Activated CD4-positive, CD25-positive, alpha-beta regulatory T cell treated with anti-CD3 and anti-CD28 coated beads, Interleukin-2, amount 50 U/mL, for 24 hours (primary cell): ENCODE data around the gene LAMA4.

Experiments
- ATAC-seq, 2 donors: fragments of 150-1000 bp; cut with Tn5 transposase; one replicate each; pipeline ENCODE4 v1.10.0; 2021; ENCODE audit warnings: mild to moderate bottlenecking in 1 of 2, moderate library complexity in 1 of 2

The LAMA4 gene

GRCh38 chr6:112253841-112254816 is at the start of gene LAMA4:
TSS of gene LAMA4 (minus strand) at chr6:112254567. CDS start at chr6:112254150, 417 bp downstream.
- no peak for ATAC-seq

GRCh38 chr6:112302142-112302705 is 47.9 kb upstream of the LAMA4 start:
- ATAC-seq: no peak

- ATAC-seq: no peak
These were observed 46.5 kb upstream of the LAMA4 start for GRCh38 chr6:112300896-112301295.

GRCh38 chr6:112298816-112299281 is 44.5 kb upstream of the LAMA4 start:
- ATAC-seq: no peak

- ATAC-seq: no peak
These were observed 43.8 kb upstream of the LAMA4 start for GRCh38 chr6:112298021-112298745.

GRCh38 chr6:112296694-112297093 is 42.3 kb upstream of the LAMA4 start:
- ATAC-seq: no peak

- ATAC-seq: peak in 1 of 2 donors; percentile 35
These were observed 41.8 kb upstream of the LAMA4 start for GRCh38 chr6:112296122-112296521.

- no peak for ATAC-seq
These were observed 36.9 kb upstream of the LAMA4 start for GRCh38 chr6:112291161-112291762.

GRCh38 chr6:112289038-112289566 is 34.7 kb upstream of the LAMA4 start:
- ATAC-seq: no peak

GRCh38 chr6:112288475-112288874 is 34.1 kb upstream of the LAMA4 start:
- ATAC-seq: no peak

GRCh38 chr6:112287577-112288225 is 33.3 kb upstream of the LAMA4 start:
- ATAC-seq: no peak

GRCh38 chr6:112286500-112287144 is 32.3 kb upstream of the LAMA4 start:
- no peak for ATAC-seq

GRCh38 chr6:112286010-112286409 is 31.6 kb upstream of the LAMA4 start:
- peak; percentile 61 to 72 for ATAC-seq

- ATAC-seq: no peak
These were observed 30.2 kb upstream of the LAMA4 start for GRCh38 chr6:112284603-112285002.

- no peak for ATAC-seq
These were observed 29.3 kb upstream of the LAMA4 start for GRCh38 chr6:112283621-112284020.

- ATAC-seq: no peak
These were observed 27.7 kb upstream of the LAMA4 start for GRCh38 chr6:112281821-112282615.

- no peak for ATAC-seq
These were observed 24.9 kb upstream of the LAMA4 start for GRCh38 chr6:112279031-112279935.

GRCh38 chr6:112275365-112275764 is 21.0 kb upstream of the LAMA4 start:
- no peak for ATAC-seq

- ATAC-seq: no peak
These were observed 20.4 kb upstream of the LAMA4 start for GRCh38 chr6:112274774-112275173.
